ENCODE data around the gene CACNB4.
"Not testable (repeated sequence)": the region's sequence is repeated elsewhere in the genome, so short reads cannot be mapped to it uniquely, and the experiment has no call there.

- TF ChIP-seq, protein P1, sequence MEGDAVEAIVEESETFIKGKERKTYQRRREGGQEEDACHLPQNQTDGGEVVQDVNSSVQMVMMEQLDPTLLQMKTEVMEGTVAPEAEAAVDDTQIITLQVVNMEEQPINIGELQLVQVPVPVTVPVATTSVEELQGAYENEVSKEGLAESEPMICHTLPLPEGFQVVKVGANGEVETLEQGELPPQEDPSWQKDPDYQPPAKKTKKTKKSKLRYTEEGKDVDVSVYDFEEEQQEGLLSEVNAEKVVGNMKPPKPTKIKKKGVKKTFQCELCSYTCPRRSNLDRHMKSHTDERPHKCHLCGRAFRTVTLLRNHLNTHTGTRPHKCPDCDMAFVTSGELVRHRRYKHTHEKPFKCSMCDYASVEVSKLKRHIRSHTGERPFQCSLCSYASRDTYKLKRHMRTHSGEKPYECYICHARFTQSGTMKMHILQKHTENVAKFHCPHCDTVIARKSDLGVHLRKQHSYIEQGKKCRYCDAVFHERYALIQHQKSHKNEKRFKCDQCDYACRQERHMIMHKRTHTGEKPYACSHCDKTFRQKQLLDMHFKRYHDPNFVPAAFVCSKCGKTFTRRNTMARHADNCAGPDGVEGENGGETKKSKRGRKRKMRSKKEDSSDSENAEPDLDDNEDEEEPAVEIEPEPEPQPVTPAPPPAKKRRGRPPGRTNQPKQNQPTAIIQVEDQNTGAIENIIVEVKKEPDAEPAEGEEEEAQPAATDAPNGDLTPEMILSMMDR (IDR thresholded peaks at IDR 0.05; ENCODE audit: low read depth, low read length), result not testable (repeated sequence)
- not testable (repeated sequence) for TF ChIP-seq MAX, MYC (IDR thresholded peaks at IDR 0.05; ENCODE audit: low read depth, low read length)
Measured at GRCh38 chr2:151915629-151916025, 183.2 kb downstream of the CACNB4 start.

Data from NB4 (cell line).